ENCODE results near the gene PTPN1.
"Not testable (repeated sequence)": the region's sequence is repeated elsewhere in the genome, so short reads cannot be mapped to it uniquely, and the experiment has no call there.

PTPN1 gene

DNA sequence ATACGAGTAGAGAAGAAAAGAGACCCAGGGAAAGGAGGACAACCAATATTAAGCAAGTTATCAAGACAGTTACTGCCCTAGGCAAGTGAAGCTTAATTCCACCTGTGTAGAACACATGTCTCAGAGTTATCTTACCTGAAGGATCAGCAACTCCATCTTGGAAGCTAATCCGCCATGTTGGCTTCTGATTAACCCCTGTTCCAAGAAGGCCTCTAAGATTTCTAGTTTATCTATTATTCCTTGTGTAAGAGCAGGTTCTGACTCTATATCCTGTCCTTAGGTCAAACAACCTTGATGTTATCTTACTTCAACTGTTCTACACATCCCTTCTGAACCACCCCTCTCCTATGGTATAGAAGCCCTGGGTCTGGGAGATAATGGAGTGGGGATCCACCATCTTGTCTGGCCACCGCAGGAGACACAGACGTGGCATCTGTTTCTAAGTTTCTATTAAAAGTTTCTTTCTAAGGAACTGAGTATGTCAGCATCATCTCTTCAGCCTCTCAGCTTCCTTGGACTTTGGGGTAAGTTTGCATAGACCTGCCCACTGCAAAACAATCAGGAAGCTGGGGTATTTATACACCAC lies 27.7 kb upstream of the PTPN1 start:
- peak; percentile 74 for DNase-seq

DNA sequence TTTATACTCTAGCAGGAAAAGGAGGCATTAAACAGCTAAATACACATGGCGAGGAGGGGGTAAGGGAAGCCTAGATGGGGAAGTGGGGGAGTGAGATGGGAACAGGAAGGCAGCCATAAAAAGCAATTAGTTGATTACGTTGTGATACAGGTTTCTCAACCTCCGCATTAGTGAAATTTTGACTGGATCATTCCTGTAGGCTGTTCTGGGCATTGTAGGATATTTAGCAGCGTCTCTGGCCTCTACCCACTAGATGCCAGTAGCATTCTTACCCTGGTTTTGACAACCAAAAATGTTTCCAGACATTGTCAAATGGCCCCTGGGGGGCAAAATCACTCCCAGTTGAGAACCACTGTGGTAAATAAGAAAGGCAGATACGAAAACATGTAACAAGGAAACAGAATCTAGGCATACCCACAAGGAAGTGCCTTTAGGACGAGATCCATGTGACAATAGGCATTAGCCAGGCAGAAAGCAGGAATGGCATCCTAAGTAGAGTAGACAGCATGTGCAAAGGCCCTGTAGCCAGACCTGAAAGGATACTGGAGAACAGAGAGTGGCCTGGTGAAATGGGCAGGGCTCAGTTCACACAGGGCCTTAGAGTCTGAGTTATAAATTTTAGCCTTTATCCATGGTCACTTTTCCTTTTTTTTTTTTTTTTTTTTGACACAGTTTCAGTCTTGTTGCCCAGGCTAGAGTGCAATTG lies 25.8 kb upstream of the PTPN1 start:
- peak; percentile 54 for DNase-seq

DNA sequence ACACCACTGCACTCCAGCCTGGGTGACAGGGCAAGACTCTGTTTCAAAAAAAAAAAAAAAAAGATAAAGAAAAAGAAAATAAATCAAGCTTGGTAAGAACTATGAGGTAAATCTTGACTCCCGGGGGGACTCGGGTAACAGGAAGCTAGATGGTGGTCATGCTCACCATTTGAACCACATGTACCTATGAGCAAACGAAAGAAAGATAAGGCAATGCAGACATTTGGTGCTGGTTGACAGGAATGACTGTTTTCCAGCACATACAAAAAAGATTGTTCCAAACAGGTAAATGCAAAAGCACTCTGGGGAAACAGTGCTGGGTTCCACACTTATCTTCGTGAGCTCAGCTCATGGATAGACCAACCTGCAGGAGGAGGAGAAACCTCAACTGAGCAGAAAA lies 22.8 kb upstream of the PTPN1 start:
- no peak for DNase-seq

DNA sequence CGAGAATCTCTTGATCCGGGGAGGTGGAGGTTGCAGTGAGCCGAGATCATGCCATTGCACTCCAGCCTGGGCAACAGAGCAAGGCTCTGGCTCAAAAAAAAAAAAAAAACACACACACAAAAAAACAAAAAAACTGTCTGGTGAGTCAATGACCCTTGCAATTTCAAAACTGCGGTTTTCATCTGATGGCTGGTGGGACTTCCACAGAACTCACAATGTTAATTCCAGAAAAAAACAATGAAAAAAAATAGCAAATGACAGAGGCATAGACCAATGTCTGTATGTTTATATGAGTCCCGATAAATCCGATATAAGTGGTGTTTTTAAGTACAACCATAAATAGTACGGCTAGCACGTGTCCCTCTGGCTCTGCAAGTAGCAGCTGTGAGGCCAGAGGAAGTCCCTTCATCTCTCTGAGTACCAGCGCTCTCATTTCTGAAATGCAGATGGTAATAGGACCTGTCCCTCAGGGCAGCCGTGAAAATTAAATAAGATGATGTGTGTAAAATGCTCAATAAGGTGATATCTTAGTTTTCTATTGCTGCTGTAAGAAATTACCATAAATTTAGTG lies 21.9 kb upstream of the PTPN1 start:
- no peak for DNase-seq

DNA sequence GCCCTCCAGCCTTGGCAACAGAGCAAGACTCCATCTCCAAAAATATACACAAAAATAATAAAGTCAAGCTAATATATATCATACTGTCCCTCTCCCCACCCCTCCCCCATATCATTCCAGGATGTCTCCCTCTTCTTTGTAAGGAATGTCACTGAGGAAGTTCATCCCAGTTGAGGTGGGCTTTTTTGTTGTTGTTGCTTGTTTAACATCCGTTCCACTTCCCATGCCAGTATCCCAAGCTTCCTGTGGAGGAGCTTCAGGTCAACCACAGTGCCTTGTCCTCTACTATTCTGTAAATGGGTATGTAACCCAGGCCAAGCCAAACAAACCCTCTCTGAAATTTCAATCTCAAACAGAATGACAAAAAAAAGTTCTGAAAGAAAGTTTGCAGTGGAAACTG lies 19.0 kb upstream of the PTPN1 start:
- DNase-seq: no peak

DNA sequence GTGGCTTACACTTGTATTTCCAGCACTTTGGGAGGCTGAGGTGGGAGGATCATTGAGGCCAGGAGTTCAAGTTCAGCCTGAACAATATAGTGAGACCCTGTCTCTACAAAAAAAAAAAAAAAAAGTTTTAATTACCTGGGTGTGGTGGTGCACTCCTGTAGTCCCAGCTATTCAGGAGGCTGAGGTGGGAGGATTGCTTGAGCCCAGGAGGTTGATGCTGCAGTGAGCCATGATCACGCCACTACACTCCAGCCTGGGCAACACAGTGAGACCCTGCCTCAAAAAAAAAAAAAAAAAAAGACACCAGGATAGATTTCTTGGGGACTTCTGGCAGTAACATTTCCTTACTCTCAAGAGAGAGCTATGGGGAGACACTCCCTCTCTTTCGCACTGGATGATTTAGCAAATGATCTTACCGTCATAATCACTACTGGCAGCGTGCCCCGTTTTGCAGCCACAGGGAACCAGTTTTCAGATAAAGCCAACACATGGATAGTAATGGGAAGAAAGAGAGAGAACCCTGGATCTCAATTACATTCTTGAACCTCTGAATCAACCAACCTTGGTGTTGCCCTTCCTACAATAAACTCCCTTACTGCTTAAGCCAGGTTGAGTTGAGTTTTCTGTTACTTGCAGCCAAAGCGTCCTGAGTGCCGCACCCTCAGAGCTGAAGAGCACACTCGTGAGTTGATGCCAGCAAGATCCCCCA lies 18.1 kb upstream of the PTPN1 start:
- DNase-seq: no peak

DNA sequence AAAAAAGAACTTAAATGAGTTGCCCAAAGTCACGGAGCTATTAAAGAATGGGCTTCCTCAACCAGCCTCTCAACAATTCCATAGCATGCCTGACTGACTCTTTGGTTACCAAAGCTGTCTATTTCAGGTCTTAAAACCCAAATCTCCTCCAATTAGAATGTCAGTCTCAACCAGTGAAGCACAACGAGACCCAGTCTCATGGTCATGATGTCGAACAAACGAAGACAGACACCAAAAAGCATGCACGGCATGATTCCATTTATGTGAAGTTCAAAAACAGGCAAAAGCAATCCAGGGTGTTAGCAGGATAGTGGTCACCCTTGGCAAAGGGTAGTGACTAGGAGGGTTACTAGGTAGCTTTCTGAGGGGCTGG lies 16.3 kb upstream of the PTPN1 start:
- no peak for DNase-seq

DNA sequence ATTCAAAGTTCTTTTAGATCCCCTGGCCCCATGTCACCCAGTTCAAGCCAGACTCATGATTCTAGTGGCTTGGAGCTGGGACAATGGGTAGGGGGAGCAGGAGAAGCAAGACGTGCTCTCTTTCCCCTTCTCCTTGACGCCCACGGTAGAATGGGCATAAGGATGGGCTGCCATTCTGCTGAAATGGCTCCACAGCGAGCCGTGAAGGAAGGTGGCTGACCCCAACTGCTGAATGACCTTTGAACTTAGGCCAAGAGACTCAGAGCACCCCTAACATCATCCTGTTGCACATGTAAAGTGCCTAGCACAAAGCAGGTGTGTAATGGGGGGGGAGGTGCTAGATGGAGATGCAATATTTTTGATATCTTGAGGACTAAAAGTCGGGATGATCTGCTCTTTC lies 15.8 kb upstream of the PTPN1 start:
- no peak for DNase-seq

DNA sequence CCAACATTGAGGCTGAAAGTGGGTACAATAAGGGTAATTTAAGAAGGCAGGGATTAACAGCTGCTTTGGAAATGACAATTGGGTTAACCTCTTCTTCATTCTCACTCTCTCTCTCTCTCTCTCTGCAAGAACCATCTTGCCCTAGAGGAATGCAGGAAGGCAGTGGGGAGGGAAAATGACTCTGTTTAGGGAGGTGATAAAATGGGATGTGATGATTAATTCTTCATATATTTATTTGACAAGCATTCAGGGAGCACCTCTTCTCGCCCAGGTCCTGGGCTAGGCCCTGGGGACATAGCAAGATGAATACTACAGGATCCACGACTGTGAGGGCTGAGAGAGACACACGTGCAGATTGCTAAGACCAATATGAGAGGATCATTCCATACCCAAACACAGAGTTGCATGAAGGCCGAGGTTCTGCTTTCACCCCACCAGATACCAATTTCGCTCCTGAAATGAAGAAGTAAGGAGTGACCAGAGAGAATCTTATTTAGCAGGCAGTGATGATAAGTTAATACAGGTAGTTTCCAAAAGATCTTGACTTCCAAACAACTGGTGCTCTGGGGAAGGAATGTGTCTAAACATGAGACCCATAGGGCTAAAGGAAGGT lies 13.3 kb upstream of the PTPN1 start:
- DNase-seq: no peak

DNA sequence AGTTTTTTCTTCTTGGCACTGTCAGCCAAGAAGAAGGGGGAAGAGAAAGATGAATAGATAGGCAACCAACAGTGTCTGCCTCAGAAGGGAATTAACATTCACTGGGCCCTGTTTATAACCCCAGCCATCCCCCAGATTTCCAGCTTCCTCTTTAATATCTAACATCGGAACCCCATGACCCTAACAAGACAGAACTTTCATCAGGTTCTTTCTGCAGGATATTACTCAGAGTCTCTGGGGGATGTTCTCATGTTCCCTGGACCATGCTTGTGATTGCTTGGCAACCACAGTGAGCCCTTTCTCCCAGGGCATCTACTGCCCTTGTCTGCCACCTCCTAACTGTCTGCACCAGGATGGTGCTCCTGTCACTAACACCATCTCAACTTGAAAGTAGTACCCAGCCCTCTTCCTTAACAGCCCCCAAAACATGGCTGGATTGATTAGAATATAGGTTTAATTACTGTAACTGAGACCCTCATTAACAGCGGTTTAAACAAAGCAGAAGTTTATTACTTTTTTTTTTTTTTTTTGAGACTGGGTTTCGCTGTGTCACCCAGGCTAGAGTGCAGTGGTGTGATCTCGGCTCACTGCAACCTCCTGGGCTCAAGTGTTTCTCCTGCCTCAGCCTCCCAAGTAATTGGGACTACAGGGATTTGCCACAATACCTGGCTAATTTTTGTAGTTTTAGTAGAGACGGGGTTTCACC lies 12.0 kb upstream of the PTPN1 start:
- no peak for DNase-seq

DNA sequence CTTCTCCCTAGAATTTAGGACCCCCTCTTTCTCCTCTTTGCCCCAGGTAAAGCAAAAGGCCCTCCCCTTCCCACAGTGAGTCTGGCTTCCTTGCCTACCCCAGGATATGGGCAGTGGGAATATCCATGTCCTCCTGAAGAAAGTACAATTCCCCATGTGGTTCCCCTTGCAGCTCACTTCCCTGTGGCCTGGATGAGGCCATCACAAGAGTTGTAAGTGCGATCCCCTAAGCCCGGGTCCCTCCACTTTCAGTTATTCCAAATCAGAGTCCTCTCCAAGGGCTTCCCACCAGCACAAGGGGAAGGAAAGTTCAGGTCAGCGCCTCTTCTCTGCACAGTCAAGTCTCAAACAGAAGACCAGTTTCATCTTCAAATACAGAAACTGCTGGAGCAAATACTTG lies 10.2 kb upstream of the PTPN1 start:
- no peak for DNase-seq

DNA sequence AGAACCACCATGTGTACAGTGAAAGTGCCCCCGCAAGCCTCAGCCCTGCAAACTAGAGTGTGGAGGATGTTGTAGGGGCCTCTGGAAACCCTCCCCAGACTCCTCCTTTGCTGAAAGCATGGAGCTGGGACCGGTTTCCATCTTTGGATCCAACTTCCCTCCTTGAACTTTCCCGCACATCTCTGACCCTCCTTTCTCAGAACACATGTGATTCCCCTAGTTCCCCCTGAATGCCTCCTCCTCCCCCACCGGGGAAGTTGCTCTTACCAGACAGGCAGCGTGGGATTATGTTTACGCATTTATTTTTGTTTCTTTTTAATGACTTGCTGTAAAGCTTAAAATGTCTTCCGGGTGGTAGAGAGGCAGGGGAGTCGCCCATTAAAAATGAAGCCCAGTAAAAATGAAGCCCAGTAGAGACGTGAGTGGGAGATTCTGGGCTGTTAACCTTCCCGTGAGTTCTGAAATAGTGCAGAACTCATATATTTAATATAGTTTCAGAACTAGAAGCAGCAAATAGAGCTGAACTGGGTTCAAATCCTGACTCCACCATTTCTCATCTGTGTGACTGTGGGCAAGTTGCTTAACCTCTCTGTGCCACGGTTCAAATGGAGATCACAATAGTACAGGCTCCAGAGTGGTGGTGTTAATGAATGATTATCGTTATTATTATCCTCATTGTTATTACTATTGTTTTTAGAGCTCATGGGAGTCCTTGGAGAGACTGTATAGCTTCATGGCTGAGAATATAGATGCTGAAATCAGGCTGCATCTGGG lies 8.0 kb upstream of the PTPN1 start:
- DNase-seq: no peak

DNA sequence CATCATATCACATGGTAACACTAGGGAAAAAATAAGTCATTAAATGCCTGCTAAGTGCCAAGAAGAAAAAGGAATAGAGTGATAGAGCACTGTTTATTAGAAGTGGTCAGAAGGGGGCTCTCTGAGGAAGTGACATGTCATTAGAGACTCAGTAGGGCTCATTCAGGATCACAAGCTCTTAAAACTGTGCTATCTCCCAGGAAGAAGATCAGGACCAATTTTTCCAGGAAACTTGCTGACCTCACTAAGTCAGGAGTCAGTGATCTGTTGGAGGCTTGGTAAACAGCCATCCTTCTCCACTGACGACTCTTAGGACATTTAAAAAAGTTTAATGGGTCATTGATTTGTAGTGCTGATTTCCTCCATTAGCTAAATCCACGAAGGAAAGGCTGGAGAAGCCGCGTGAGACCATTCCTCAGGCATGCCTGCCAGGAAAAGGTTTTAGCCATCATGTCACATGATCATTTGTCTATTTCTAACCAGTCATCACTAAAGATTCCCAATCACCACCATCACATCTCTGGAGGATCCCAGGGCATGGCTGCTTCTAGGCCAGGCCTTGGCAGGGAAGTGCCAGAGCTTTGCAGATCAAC lies 5.9 kb upstream of the PTPN1 start:
- peak; percentile 82 for DNase-seq

DNA sequence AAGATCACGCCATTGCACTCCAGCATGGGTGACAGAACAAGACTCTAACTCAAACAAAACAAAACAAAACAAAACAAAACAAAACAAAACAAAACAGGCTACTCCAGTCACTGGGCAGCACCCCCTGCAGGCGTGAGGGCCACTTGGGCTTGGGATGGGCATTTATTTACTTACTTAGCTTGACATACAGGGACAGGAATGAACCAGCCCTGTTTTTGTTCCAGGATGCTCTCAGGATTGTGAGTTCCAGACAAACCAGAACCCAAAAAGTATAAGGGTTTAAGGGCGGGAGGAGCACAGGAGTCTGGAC lies 4.0 kb upstream of the PTPN1 start:
- DNase-seq: no peak

DNA sequence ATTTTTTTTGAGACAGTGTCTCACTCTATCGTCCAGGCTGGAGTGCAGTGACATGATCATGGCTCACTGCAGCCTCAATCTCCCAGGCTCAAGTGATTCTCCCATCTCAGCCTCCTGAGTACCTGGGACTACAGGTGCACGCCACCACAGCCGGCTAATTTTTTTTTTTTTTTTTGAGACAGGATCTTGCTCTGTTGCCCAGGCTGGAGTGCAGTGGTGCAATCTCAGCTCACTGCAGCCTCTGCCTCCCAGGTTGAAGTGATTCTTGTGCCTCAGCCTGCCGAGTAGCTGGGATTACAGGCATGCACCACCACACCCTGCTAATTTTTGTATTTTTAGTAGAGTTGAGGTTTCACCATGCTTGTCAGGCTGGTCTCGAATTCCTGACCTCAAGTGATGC lies 2.4 kb upstream of the PTPN1 start:
- not testable (repeated sequence) for DNase-seq

DNA sequence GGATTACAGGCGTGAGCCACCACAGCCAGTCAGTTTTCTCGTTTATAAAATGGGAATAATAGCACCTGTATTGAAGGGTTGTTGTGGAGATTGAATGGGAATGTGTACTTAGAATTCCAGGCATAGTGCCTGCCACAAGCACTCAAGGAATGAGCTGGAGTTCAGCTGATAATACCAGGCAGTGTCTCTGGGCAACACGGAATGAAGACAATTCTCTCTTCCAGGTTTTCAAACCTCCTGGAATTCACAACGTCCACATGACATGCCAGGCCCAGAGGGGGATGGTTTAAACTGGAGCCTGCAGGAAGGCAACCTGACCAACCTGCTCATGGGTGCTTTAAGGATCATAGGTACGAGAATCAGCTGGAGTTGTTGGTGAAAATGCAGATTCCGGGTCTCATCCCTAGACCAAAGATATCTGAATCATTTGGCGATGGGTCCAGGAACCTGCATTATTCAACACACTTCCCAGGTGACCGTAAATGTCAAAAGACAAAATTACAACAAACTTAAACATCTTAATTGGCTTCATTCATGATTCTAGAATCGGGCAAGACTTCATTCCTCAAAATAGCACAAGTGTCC lies 1.9 kb upstream of the PTPN1 start:
- DNase-seq: no peak

DNA sequence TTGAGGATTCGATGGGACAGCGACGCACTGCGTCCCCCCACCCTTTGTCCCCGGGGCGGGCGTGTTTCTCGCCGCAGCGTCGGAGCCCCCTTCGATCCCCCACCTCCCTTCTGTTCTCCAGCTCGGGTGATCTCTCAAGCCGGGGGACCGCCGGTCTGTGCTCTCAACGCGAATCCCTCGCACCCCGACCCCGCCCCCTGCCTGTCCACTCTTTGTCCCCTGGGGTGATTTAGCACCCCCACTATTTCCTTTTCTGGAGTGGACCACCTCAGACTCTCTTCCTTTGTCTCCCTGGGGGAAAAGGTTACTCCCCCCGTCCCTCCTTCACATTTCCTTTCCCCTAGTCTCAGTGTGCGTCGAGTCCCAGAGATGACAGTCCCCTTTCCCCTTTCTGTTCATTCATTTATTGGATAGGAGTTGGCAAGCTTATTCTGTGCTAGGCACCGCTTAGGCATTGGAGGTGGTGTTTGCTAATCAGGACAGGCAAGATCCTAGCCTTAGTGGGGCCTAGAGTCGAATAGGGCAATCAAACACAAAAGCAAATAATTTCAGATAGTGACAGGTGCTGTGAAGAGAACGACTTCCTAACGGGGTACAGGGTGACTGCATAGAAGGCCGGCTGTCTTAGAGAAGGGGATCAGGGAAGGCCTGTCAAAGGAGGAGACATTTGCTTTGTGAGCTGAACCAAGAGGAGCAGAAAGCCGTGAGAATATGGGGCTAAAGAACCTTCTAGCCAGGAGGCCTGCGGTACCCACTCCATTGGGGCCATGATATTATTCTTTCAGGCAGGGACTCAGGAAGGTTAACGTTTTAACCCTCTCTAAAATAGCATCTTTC lies 741 bp downstream of the PTPN1 start:
- peak; percentile 59 for DNase-seq

DNA sequence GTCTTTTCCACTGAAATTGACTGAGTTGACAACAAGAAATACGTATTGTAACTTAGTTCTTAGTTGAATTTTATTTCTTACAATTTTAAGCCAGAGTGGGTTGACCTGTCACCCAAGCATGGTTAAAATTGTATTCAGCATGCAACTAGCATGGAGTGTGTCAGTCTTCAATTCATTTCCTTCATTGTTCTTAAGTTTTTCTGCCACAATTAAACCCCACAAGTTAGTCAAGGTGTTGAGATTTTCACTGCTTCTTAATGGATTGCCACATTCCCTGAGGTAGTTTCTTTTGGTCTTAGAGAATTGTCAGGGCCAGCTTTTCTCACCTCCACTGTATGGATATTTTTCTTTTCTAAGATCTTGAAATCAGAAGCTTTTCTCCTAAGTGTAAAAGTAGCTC lies 2.1 kb downstream of the PTPN1 start:
- peak; percentile 45 for DNase-seq

DNA sequence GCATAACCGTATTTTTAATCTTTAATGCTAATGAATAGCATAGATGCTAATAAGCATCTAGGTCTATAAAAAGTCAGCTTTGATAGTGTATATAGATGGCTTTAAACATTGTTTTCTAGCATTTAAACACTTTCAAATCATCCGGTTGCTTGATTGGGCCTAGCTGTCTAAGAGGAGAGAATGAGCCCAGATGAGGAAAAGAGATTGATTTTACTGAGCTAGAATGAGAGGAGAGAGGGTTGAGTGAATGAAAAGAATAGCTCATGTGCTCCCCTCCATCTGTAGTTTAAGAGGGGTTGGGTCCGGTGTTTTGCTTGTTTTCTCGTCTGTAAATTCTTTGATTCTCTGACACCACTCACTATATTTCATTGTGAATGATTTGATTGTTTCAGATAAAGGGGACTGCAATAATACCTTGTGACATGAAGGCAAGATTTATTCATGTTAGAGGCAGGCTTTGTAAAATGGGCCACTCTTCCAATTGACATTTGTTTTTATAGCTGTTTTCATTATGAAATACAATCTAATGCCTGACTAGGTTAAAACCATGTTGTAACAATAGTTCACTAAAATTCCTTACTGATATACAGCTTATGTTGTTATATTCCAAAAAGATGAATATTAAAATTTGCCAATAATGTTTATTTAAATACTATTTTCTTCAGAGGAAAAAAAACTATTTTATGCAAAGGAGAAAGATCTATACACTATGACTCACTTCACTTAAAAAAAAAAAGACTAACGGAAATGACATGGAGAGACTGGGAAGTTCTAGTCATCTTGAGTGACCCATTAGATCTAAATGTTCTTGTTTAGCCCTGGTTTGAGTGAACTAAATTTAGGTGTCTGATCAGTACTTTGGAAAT lies 3.2 kb downstream of the PTPN1 start:
- DNase-seq: peak; percentile 65

DNA sequence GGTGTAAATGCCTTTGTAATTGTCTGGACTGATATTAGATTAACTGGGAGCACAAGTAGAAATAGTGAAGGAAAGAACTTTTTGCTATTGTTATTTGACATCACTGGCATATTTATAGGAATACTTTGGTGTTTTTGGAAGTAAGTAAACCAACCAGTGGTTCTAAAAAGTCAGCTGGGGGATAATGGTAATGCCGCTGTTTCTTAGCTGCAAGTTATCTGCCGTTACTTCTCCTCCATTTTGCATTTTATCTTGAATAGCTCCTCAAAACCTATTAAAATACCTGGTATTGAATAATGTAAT lies 3.8 kb downstream of the PTPN1 start:
- no peak for DNase-seq
